Fibroblast of skin of right biceps (primary cell): Measurements from ENCODE around the gene MEIOC.
A peak's percentile ranks its signal among the peaks of the same experiment; 100 is the strongest.
"Not testable (repeated sequence)": the region's sequence is repeated elsewhere in the genome, so short reads cannot be mapped to it uniquely, and the experiment has no call there.

Experiments used
- DNase-seq: peaks from one replicate; pipeline ENCODE4 v3.0.0-alpha.2; 2013

Gene MEIOC

GRCh38 chr17:44655983-44656710 lies at the start of gene MEIOC:
MEIOC (plus strand) TSS chr17:44656468; CDS start chr17:44656614, 146 bp downstream.
- DNase-seq: peak; percentile 57

GRCh38 chr17:44606658-44607057 lies 49.6 kb upstream of the MEIOC start:
- no peak for DNase-seq

GRCh38 chr17:44607836-44608690 lies 48.2 kb upstream of the MEIOC start:
- peak; percentile 88 for DNase-seq

- no peak for DNase-seq
Observed at GRCh38 chr17:44608727-44609435, 47.4 kb upstream of the MEIOC start.

GRCh38 chr17:44610331-44610730 lies 45.9 kb upstream of the MEIOC start:
- DNase-seq: no peak

- peak; percentile 32 for DNase-seq
Observed at GRCh38 chr17:44610871-44611270, 45.4 kb upstream of the MEIOC start.

GRCh38 chr17:44614862-44615261 lies 41.4 kb upstream of the MEIOC start:
- no peak for DNase-seq

GRCh38 chr17:44618652-44619051 lies 37.6 kb upstream of the MEIOC start:
- not testable (repeated sequence) for DNase-seq

- peak; percentile 16 for DNase-seq
Observed at GRCh38 chr17:44623070-44623725, 33.1 kb upstream of the MEIOC start.

GRCh38 chr17:44627513-44628242 lies 28.6 kb upstream of the MEIOC start:
- no peak for DNase-seq

GRCh38 chr17:44628243-44629188 lies 27.8 kb upstream of the MEIOC start:
- DNase-seq: no peak

GRCh38 chr17:44629314-44629713 lies 27.0 kb upstream of the MEIOC start:
- no peak for DNase-seq

GRCh38 chr17:44630703-44631102 lies 25.6 kb upstream of the MEIOC start:
- no peak for DNase-seq

- no peak for DNase-seq
Observed at GRCh38 chr17:44633998-44634397, 22.3 kb upstream of the MEIOC start.

- DNase-seq: not testable (repeated sequence)
Observed at GRCh38 chr17:44634401-44634800, 21.9 kb upstream of the MEIOC start.

- peak; percentile 56 for DNase-seq
Observed at GRCh38 chr17:44636562-44636961, 19.7 kb upstream of the MEIOC start.

- DNase-seq: no peak
Observed at GRCh38 chr17:44637066-44637465, 19.2 kb upstream of the MEIOC start.

- DNase-seq: peak; percentile 20
Observed at GRCh38 chr17:44642834-44643233, 13.4 kb upstream of the MEIOC start.

- DNase-seq: no peak
Observed at GRCh38 chr17:44645341-44645740, 10.9 kb upstream of the MEIOC start.

GRCh38 chr17:44646280-44646679 lies 10.0 kb upstream of the MEIOC start:
- no peak for DNase-seq

GRCh38 chr17:44647736-44648135 lies 8.5 kb upstream of the MEIOC start:
- DNase-seq: no peak
